GM18873 (cell line): ENCODE data around the gene PDE7B.
A peak's percentile ranks its signal among the peaks of the same experiment; 100 is the strongest.

Source experiments
- ATAC-seq: cut with Tn5 transposase; IDR thresholded peaks from one replicate; pipeline ENCODE4 v1.9.1; 2021; ENCODE audit warnings: mild to moderate bottlenecking, moderate library complexity, moderate number of reproducible peaks; ENCODE audit not compliant: unreplicated experiment, low FRiP score

The PDE7B gene

DNA sequence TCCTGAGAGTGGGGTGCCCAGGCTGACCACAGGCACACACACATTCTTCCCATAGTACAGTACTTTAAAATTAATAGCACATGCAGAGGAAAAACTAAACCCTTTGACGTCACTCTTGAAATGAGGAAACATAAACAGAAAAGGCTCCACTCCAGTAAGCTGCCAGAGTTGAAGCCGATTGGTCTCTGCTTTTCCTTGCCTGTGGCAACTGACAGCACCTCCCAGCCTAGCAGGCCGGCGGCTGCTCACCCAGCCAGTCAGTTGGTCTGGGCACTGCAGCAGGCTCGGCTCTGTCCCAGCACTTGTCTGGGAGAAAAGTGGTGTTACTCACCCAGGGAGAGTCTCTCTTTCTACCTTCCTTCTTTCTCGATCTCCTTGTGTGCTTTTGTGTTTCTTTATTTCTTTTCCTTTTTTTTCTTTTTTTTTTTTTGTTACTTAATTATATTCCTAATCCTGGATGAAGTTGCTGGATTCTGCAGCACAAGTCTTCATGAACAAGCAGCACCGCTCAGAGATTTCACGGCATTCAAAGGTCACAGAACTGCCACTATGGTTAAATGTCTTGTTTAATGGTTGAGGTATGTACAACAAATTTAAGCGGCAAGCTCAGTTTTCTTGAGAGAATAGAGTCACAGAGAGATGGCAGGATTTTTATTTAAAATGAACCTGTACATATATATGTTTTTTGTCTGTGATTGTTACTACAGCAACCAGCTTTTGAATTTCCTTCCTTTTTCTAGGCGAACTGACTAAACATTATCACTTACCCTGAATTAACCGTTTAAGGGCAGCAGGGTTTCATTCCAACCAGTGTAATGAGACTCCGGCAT is at the start of gene PDE7B:
Gene PDE7B (plus strand): TSS at position 260 of the 830 bp plus-strand sequence.
- ATAC-seq, result peak; percentile 68

DNA sequence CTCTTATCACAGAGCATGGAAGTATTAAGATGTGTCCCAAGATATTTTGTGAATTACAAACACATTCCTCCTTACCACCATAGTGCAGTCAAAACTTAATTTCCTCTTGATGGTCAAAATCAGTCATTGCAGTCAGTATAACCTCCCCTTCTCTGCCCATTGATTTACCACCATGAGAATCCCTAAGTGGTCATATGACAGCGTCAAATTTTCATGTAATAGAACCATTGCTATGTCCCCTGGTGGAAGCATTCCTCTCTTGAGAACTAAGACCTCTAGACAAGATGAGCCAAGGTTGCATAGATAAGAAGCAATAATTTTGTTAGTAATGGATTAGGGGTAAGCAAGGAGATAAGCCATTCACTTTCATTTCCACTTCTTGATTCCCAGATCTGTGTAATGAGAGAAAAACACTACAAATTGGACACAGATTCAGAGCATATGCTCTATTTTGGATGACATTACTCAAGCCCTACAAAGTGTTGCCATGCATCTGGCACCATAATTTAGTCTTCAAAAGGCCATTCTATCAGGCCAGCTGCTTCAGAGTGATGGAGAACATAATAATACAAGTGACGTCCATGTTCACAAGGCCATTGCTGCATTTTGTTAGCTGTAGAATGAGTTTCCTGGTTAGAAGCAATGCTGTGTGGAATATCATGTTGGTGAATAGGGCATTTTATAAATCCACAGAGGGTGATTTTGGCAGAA is 49.6 kb upstream of the PDE7B start:
- no peak for ATAC-seq

GRCh38 chr6:135810486-135810885 is 41.0 kb upstream of the PDE7B start:
- ATAC-seq, result no peak

GRCh38 chr6:135811170-135811569 is 40.3 kb upstream of the PDE7B start:
- no peak for ATAC-seq

DNA sequence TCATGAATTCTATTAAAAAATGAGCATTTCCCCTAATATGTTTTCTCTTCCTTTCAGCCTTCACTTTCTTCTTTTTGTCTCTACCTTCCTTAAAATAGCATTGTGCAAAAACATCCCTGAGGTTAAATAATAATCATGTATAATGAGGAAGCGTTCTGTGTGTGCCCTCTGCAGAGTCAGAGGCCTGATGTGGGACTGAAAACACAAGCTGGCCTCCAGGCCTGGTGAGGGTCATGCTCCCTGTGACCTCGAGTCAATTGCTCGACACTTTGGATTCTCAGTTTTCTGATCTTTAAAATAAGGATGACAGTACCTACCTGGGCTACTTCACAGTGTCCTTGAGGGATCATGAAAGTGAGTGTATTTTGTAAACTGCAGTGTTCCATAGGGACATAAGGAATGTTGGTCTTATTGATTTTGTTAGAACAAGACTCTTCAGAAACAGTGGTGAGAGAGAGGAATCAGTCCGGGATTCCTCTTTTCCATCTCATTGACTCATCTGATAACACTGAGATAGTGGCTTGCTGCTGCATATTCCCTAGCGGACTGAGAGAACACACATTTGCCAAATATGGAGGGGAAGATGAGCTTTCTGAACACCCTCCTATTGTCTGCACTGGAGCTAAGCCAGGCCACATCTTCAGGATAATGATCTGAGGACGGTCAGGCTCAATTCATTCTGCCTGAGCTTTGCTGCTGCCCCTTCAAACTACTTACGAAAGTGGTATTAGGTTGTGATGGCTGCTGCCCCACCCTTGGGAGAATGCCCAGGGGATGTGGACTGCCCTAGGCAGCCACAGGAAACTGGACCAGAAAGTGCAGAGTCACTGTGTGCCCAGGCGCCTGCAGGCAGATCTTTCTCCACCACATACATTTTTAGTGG is 39.6 kb upstream of the PDE7B start:
- no peak for ATAC-seq

DNA sequence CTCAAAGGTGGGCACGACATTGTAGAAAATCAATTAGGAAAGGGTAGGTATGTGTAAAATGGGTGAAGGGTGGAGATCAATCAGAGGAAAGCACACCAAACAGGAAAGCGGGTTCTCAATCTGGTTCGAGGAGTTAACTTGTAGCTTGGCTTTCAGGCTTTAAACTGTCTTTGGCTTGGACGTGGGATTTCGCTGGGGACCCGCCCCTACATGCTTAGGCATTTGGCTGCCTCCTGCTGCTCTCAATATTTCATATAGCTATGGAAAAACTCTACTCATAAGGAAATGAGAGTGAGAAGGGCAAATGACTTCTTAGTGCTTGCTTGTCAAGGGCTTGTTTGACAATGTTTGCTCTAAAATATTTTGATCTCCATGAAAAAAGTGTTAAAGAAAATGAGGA is 38.1 kb upstream of the PDE7B start:
- no peak for ATAC-seq

DNA sequence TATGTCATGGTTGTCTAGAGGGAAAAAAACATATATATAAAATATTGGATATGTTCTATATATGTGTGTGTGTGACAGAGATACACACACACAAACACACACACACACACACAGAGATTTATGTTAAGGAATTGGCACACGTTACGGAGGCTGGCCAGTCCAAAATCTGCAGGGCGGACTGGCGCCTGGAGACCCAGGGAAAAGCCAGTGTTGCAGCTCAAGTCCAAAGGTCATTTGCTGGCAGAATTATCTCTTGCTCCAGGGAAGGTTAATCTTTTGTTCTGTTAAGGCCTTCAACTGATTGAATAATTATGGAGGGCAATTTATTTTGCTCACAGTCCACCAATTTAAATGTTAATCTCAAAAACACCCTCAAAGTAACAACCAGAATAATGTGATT is 37.5 kb upstream of the PDE7B start:
- ATAC-seq, result no peak

GRCh38 chr6:135815216-135815615 is 36.3 kb upstream of the PDE7B start:
- ATAC-seq, result no peak

- ATAC-seq, result no peak
Measured at GRCh38 chr6:135817035-135817434, 34.5 kb upstream of the PDE7B start.

DNA sequence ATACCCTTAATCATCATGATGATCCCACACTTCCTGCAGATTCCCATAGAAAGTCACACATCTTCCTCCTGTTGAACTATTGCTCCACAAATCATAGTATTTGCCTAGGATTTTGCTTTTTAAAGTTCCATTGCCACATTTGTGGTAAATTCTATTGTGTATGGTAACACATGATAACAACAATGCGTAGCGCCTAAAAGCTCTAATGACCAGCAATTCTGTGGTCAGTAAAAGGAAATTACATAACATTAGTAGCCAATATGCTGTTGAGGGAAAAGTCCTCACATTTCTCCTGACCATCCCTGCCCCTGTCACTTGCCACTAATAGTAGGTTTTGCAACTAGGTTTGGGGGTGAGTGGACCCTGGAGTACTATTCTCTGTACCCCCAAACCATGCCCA is 31.8 kb upstream of the PDE7B start:
- no peak for ATAC-seq

DNA sequence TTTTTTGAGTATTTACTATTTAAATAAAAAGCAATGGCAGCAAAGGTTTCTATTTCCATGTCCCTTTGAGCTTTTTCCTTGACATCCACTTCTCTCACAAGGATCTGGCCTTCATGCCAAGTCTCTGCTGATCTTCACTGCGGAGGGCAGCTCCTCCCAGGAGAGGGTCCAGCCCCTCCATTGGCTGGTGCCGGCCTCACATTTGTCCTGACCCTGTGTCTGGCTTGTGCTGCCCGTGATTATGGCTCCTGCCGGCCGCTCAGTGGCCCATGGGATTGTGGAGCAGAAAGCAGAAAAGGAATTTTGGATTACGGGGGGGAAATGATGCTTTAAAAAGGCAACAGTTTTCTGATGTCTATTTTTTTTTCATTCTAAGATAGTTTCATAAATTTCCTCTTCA is 31.2 kb upstream of the PDE7B start:
- ATAC-seq, result no peak

- ATAC-seq, result no peak
Measured at GRCh38 chr6:135823851-135824250, 27.6 kb upstream of the PDE7B start.

GRCh38 chr6:135826236-135826804 is 25.2 kb upstream of the PDE7B start:
- no peak for ATAC-seq

DNA sequence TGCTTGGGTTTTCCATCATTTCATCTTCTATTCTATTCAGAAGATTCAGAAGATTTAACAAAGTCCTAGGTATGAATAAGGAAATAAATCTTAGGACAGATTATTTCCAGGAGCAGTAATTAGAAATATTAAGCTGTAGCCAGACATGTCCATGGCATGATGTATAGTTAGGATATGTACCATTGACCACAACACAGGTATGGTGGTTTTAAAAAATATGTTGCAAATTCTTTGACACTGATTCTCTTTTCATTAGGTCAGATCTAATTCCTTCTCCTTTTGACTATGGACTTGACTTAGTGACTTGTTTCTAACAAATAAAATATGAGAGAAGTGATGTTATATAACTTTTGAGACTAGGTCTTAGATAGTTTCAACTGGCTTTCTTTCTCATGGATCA is 23.5 kb upstream of the PDE7B start:
- no peak for ATAC-seq

- ATAC-seq, result no peak
Measured at GRCh38 chr6:135830452-135830881, 21.0 kb upstream of the PDE7B start.

DNA sequence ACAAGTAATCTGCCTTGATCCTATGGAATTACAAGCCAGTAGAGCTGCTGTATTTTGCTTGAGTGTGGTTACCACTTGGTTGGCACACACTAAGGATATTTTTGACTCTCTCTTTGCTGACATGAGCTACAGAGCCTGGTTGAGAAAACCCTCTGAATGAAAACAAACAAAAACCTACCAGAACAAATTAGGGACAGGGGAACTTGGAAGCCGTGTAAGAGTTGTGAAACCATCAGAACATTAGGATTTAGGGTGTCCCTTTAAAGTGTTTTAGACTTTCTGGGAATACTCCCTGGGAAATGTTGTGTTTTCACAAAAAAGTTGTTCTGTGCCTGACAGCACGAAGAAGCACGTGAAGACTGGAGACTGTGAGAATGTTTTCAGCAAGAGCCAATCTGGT is 20.5 kb upstream of the PDE7B start:
- ATAC-seq, result no peak

GRCh38 chr6:135832166-135832565 is 19.3 kb upstream of the PDE7B start:
- ATAC-seq, result no peak

- ATAC-seq, result no peak
Measured at GRCh38 chr6:135833771-135834170, 17.7 kb upstream of the PDE7B start.

GRCh38 chr6:135837735-135838449 is 13.6 kb upstream of the PDE7B start:
- ATAC-seq, result no peak

GRCh38 chr6:135839121-135839520 is 12.4 kb upstream of the PDE7B start:
- ATAC-seq, result no peak
